ENCODE measurements around the gene ECD. TPM values are rescaled to one million over a fixed set of nuclear protein-coding genes. Genes with fewer than 3 reads are reported as not detected.
"Not testable (repeated sequence)": the region's sequence is repeated elsewhere in the genome, so short reads cannot be mapped to it uniquely, and the experiment has no call there.

The ECD gene
- polyA plus RNA-seq, 1 of the 3 experiments (the other 2 are of a cell fraction), result 21.4 TPM

DNA sequence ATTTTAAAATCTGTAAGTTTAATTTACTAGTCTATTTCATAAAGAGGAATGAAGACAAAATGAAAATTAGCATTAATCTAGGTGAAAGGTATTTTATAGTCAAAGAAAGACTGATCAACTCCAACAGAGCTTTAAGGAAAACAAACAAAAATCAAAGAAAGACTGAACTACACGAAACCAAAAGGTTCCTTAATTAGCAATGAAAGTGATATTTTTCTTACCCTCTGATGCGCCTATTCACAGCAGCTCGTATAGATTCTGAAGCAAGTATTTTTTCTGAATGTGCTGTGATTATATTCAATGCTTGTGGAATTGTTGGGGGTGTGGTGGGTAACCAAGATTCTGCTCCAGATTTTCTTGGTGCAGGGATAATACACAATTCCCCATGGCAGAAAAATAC, 11.8 kb downstream of the ECD start (continued):
- TF ChIP-seq, protein P1, sequence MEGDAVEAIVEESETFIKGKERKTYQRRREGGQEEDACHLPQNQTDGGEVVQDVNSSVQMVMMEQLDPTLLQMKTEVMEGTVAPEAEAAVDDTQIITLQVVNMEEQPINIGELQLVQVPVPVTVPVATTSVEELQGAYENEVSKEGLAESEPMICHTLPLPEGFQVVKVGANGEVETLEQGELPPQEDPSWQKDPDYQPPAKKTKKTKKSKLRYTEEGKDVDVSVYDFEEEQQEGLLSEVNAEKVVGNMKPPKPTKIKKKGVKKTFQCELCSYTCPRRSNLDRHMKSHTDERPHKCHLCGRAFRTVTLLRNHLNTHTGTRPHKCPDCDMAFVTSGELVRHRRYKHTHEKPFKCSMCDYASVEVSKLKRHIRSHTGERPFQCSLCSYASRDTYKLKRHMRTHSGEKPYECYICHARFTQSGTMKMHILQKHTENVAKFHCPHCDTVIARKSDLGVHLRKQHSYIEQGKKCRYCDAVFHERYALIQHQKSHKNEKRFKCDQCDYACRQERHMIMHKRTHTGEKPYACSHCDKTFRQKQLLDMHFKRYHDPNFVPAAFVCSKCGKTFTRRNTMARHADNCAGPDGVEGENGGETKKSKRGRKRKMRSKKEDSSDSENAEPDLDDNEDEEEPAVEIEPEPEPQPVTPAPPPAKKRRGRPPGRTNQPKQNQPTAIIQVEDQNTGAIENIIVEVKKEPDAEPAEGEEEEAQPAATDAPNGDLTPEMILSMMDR (IDR thresholded peaks at IDR 0.05), result no peak
- no peak for TF ChIP-seq YY1 (IDR thresholded peaks at IDR 0.05; ENCODE audit: low read depth)
- TF ChIP-seq RAD21 (IDR thresholded peaks at IDR 0.05; ENCODE audit: low read length), result no peak

DNA sequence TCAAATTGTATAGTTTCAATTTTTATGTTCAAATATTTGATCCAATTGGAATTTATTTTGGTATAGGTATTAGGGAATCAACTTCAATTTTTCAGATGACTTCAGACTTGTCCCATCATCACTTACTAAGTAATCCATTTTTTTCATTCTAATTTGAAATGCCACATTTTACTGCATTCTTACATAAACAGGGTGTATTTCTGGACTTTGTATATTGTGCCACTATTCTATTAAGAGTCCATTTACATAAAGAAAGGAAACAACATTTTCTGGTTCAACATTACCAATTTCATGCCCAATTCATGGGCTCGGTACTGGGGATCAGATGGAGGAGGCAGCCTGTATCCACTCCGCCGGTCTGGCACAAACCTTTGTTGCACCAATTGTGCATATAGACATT, 15.8 kb downstream of the ECD start:
- H3K36me3 ChIP-seq (replicated peaks in 1 of 2; ENCODE audit: control insufficient read depth in 1 of 2, insufficient read depth in 2 of 2, low read length in 1 of 2), result peaks cover 55 to 65% of the 10 kb centered on the region in 2 experiments
- H4K20me1 ChIP-seq (ENCODE audit: insufficient read depth), result no peaks in the 10 kb centered on the region
- no peak overlapping the region for H3K4me2 ChIP-seq
- 94% methylated on average over 3 of the region's 3 CpGs for WGBS (ENCODE audit: low lambda C conversion rate)
- H3K79me2 ChIP-seq (ENCODE audit: insufficient read depth), result peaks cover 39% of the 10 kb centered on the region
- no peak for DNase-seq
- H3K9me2 ChIP-seq, result no peaks in the 10 kb centered on the region
- H3K9me3 ChIP-seq, result no peaks in the 10 kb centered on the region
- H3K27me3 ChIP-seq (ENCODE audit: insufficient read depth), result no peaks in the 10 kb centered on the region
- POLR2A ChIA-PET, result no interaction called here
- CTCF ChIA-PET, result interaction anchor here (1.0 kb wide), 1 partner anchor 56 kb away, joined by 4 read pairs; the partner anchor contains the start of gene P4HA1
- no peak overlapping the region for H3K9ac ChIP-seq
- peaks cover 10% of the 10 kb centered on the region for H3F3A ChIP-seq (replicated peaks; ENCODE audit: insufficient read depth)
- TF ChIP-seq, protein P2, sequence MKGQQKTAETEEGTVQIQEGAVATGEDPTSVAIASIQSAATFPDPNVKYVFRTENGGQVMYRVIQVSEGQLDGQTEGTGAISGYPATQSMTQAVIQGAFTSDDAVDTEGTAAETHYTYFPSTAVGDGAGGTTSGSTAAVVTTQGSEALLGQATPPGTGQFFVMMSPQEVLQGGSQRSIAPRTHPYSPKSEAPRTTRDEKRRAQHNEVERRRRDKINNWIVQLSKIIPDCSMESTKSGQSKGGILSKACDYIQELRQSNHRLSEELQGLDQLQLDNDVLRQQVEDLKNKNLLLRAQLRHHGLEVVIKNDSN (IDR thresholded peaks at IDR 0.05; ENCODE audit: borderline replicate concordance, low read depth), result no peak
- TF ChIP-seq TEAD4 (IDR thresholded peaks at IDR 0.05; ENCODE audit: borderline replicate concordance, insufficient read depth), result no peak
- no peak for TF ChIP-seq FOSL2 (IDR thresholded peaks at IDR 0.05; ENCODE audit: borderline replicate concordance, low read depth)
- no peak for TF ChIP-seq NFIC (IDR thresholded peaks at IDR 0.05; ENCODE audit: borderline replicate concordance)
- H3K27ac ChIP-seq (ENCODE audit: low read depth in 2 of 2, low read length in 1 of 2), result no peak overlapping the region
- no peak overlapping the region for H2AFZ ChIP-seq (ENCODE audit: low read depth)
- H3K4me1 ChIP-seq (ENCODE audit: control insufficient read depth in 1 of 2, insufficient read depth in 2 of 2, low read depth in 1 of 2, low read length in 1 of 2), result no peaks in the 10 kb centered on the region
- no peak overlapping the region for H3K4me3 ChIP-seq (ENCODE audit: low read depth in 2 of 2, low read length in 1 of 2)

DNA sequence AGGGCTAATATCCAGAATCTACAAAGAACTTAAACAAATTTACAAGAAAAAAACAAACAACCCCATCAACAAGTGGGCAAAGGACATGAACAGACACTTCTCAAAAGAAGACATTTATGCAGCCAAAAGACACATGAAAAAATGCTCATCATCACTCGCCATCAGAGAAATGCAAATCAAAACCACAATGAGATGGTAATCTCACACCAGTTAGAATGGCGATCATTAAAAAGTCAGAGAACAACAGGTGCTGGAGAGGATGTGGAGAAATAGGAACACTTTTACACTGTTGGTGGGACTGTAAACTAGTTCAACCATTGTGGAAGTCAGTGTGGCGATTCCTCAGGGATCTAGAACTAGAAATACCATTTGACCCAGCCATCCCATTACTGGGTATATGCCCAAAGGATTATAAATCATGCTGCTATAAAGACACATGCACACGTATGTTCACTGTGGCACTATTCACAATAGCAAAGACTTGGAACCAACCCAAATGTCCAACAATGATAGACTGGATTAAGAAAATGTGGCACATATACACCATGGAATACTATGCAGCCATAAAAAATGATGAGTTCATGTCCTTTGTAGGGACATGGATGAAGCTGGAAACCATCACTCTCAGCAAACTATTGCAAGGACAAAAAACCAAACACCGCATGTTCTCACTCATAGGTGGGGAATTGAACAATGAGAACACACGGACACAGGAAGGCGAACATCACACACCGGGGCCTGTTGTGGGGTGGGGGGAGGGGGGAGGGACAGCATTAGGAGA, 17.0 kb downstream of the ECD start:
- H3K9ac ChIP-seq; POLR2A ChIA-PET; H3K4me2 ChIP-seq; H2AFZ ChIP-seq (ENCODE audit: low read depth); H3K27me3 ChIP-seq (ENCODE audit: insufficient read depth); H3K9me3 ChIP-seq; DNase-seq; H3K4me3 ChIP-seq (ENCODE audit: low read depth in 2 of 2, low read length in 1 of 2); H3K9me2 ChIP-seq; H3F3A ChIP-seq (replicated peaks; ENCODE audit: insufficient read depth); H3K27ac ChIP-seq (ENCODE audit: low read depth in 2 of 2, low read length in 1 of 2); H3K4me1 ChIP-seq (ENCODE audit: control insufficient read depth in 1 of 2, insufficient read depth in 2 of 2, low read depth in 1 of 2, low read length in 1 of 2); H4K20me1 ChIP-seq (ENCODE audit: insufficient read depth): not testable (repeated sequence)
- CTCF ChIA-PET, result interaction anchor here (1.0 kb wide), 1 partner anchor 54 kb away, joined by 4 read pairs; the partner anchor contains the start of gene P4HA1
- 100% methylated on average over 6 of the region's 8 CpGs for WGBS (ENCODE audit: low lambda C conversion rate)
- Histone ChIP-seq H3K79me2 (ENCODE audit: insufficient read depth) (peaks cover 29% of the 10 kb centered on the region), H3K36me3 (replicated peaks in 1 of 2; ENCODE audit: control insufficient read depth in 1 of 2, insufficient read depth in 2 of 2, low read length in 1 of 2) (peaks cover 52 to 61% of the 10 kb centered on the region in 2 experiments)
